Vagina (tissue), 2 donors: ENCODE results near the gene TEX44. TPM values are rescaled to one million over a fixed set of nuclear protein-coding genes. Genes with fewer than 3 reads are reported as not detected.

ENCODE experiments used
- DNase-seq, 2 donors: peaks; one replicate each; pipeline ENCODE4 v3.0.0-alpha.2; 2017; ENCODE audit errors: extremely low spot score in 2 of 2
- H3K27ac ChIP-seq: fragments of 200-600 bp; sonication (generic); one replicate; pipeline ENCODE4 v1.5.1; 2019
- H3K27me3 ChIP-seq: fragments of 200-600 bp; sonication (generic); one replicate; pipeline ENCODE4 v1.5.1; 2019
- H3K36me3 ChIP-seq, 2 donors: fragments of 200-600 bp; sonication (generic); one replicate each; pipeline ENCODE4 v1.5.1; 2017 to 2019
- H3K4me1 ChIP-seq: fragments of 200-600 bp; sonication (generic); one replicate; pipeline ENCODE4 v1.5.1; 2019
- H3K4me3 ChIP-seq, 2 donors: fragments of 200-600 bp; sonication (generic); 1 replicate in 1 of 2; 2 replicates in 1 of 2; pipeline ENCODE4 v1.5.1; 2016 to 2019
- H3K9me3 ChIP-seq: fragments of 200-600 bp; sonication (generic); one replicate; pipeline ENCODE4 v1.5.1; 2019
- CTCF ChIP-seq, 3 experiments: fragments of 450-650 bp in 2 of 3; fragments of 200-600 bp in 1 of 3; sonication (generic) in 1 of 3; IDR thresholded peaks; one replicate each; pipeline ENCODE4 v1.5.1; 2017 to 2019; ENCODE audit warnings: antibody characterized with exemption in 3 of 3, mild to moderate bottlenecking in 2 of 3, moderate library complexity in 2 of 3
- POLR2A ChIP-seq, 2 donors: fragments of 450-650 bp; IDR thresholded peaks; one replicate each; pipeline ENCODE4 v1.6.1; 2017; ENCODE audit warnings: antibody characterized with exemption in 2 of 2, mild to moderate bottlenecking in 2 of 2, moderate library complexity in 2 of 2
- POLR2AphosphoS5 ChIP-seq, 2 donors: sonication (generic); formaldehyde crosslinking; IDR thresholded peaks; one replicate each; pipeline ENCODE4 v1.9.0; 2017; ENCODE audit warnings: antibody characterized with exemption in 2 of 2, mild to moderate bottlenecking in 2 of 2, low read depth in 1 of 2; ENCODE audit not compliant: insufficient read depth in 1 of 2
- intact Hi-C: fragments of 100-400 bp; cut with DNase I; formaldehyde crosslinking; loops from one replicate; pipeline ENCODE4 v1.15.1; 2023
- total RNA-seq: library from RNA; depleted of rRNA; stranded (reverse); fragments of >200 nt; gene quantifications from one replicate; pipeline ENCODE4 v1.2.3, GENCODE V29; 2016

TEX44 gene
- total RNA-seq, 1 donor from 2014 or later: not detected

GRCh38 chr2:231626449-231626848 lies 33.8 kb downstream of the TEX44 start:
- Histone ChIP-seq H3K27me3 (no peaks in the 10 kb centered on the region), H3K4me3 (no peak overlapping the region), H3K9me3 (no peaks in the 10 kb centered on the region), H3K4me1 (peaks cover 12% of the 10 kb centered on the region), H3K36me3 (no peaks in the 10 kb centered on the region), H3K27ac (no peak overlapping the region)
- intact Hi-C loops: no loop called here
- no peak for TF ChIP-seq POLR2AphosphoS5 (IDR thresholded peaks at IDR 0.05; ENCODE audit: insufficient read depth in 1 of 2, low read depth in 1 of 2)
- no peak for TF ChIP-seq CTCF (IDR thresholded peaks at IDR 0.05)
- TF ChIP-seq POLR2A (IDR thresholded peaks at IDR 0.05): no peak
- DNase-seq: no peak

GRCh38 chr2:231627384-231628120 lies 34.9 kb downstream of the TEX44 start:
- no peak for TF ChIP-seq POLR2A (IDR thresholded peaks at IDR 0.05)
- TF ChIP-seq CTCF (IDR thresholded peaks at IDR 0.05): no peak
- no peak for TF ChIP-seq POLR2AphosphoS5 (IDR thresholded peaks at IDR 0.05; ENCODE audit: insufficient read depth in 1 of 2, low read depth in 1 of 2)
- peaks cover 6% of the 10 kb centered on the region for H3K4me1 ChIP-seq
- H3K27ac ChIP-seq: peak overlapping the region; percentile 73
- H3K36me3 ChIP-seq: no peaks in the 10 kb centered on the region
- no peak for DNase-seq
- H3K9me3 ChIP-seq: no peaks in the 10 kb centered on the region
- intact Hi-C loops: no loop called here
- no peak overlapping the region for H3K4me3 ChIP-seq
- H3K27me3 ChIP-seq: no peaks in the 10 kb centered on the region

GRCh38 chr2:231632559-231633142 lies 40.0 kb downstream of the TEX44 start:
- Histone ChIP-seq H3K9me3 (no peaks in the 10 kb centered on the region), H3K27me3 (no peaks in the 10 kb centered on the region), H3K4me1 (peaks cover 6% of the 10 kb centered on the region), H3K27ac (no peak overlapping the region), H3K36me3 (no peaks in the 10 kb centered on the region), H3K4me3 (no peak overlapping the region)
- intact Hi-C loops: no loop called here
- DNase-seq: no peak
- TF ChIP-seq CTCF (IDR thresholded peaks at IDR 0.05) (no peak), POLR2AphosphoS5 (IDR thresholded peaks at IDR 0.05; ENCODE audit: insufficient read depth in 1 of 2, low read depth in 1 of 2) (no peak), POLR2A (IDR thresholded peaks at IDR 0.05) (no peak)

- H3K9me3 ChIP-seq: no peaks in the 10 kb centered on the region
- H3K27me3 ChIP-seq: no peaks in the 10 kb centered on the region
- intact Hi-C loops: no loop called here
- no peak for DNase-seq
- no peaks in the 10 kb centered on the region for H3K36me3 ChIP-seq
- no peaks in the 10 kb centered on the region for H3K4me1 ChIP-seq
- no peak for TF ChIP-seq CTCF (IDR thresholded peaks at IDR 0.05)
- no peak for TF ChIP-seq POLR2AphosphoS5 (IDR thresholded peaks at IDR 0.05; ENCODE audit: insufficient read depth in 1 of 2, low read depth in 1 of 2)
- no peak for TF ChIP-seq POLR2A (IDR thresholded peaks at IDR 0.05)
- H3K27ac ChIP-seq: no peak overlapping the region
- H3K4me3 ChIP-seq: no peak overlapping the region
Observed at GRCh38 chr2:231633241-231633976, 40.7 kb downstream of the TEX44 start.
